H9 (cell line): Measurements from ENCODE around the gene KRTAP10-6. TPM values are rescaled to one million over a fixed set of nuclear protein-coding genes. Genes with fewer than 3 reads are reported as not detected.
"Not testable (repeated sequence)": the region's sequence is repeated elsewhere in the genome, so short reads cannot be mapped to it uniquely, and the experiment has no call there.

Source experiments
- DNase-seq: peaks from one replicate; pipeline ENCODE4 v3.0.0-alpha.2; 2017
- H2AFZ ChIP-seq: one replicate; pipeline ENCODE4 v1.6.1; 2013; ENCODE audit warnings: mild to moderate bottlenecking, low read length, control low read depth, moderate library complexity
- H2AK5ac ChIP-seq: 2 replicates; pipeline ENCODE4 v1.6.1; 2013; ENCODE audit warnings: low read length, control low read depth, mixed read lengths; ENCODE audit not compliant: insufficient read length
- H2BK120ac ChIP-seq: one replicate; pipeline ENCODE4 v1.6.1; 2013; ENCODE audit warnings: low read depth, mild to moderate bottlenecking, low read length, control low read depth, inconsistent platforms; ENCODE audit not compliant: poor library complexity, severe bottlenecking
- H2BK12ac ChIP-seq: 2 replicates; pipeline ENCODE4 v1.6.1; 2013; ENCODE audit warnings: low read length, control low read depth, mixed read lengths, low read depth; ENCODE audit not compliant: insufficient read length
- H2BK15ac ChIP-seq: 2 replicates; pipeline ENCODE4 v1.6.1; 2013; ENCODE audit warnings: low read depth, low read length, control low read depth
- H2BK20ac ChIP-seq: one replicate; pipeline ENCODE4 v1.6.1; 2013; ENCODE audit warnings: low read depth, mild to moderate bottlenecking, low read length, control low read depth, inconsistent platforms; ENCODE audit not compliant: poor library complexity, severe bottlenecking
- H2BK5ac ChIP-seq: 2 replicates; pipeline ENCODE4 v1.6.1; 2013; ENCODE audit warnings: low read length, control low read depth, mixed read lengths; ENCODE audit not compliant: insufficient read length
- H3K14ac ChIP-seq: 2 replicates; pipeline ENCODE4 v1.6.1; 2013; ENCODE audit warnings: low read length, control low read depth; ENCODE audit not compliant: insufficient read depth
- H3K18ac ChIP-seq: 2 replicates; pipeline ENCODE4 v1.6.1; 2013; ENCODE audit warnings: low read depth, mild to moderate bottlenecking, mixed read lengths, low read length, control low read depth; ENCODE audit not compliant: insufficient read length
- H3K23ac ChIP-seq: 2 replicates; pipeline ENCODE4 v1.6.1; 2013; ENCODE audit warnings: low read length, control low read depth, mixed read lengths, low read depth; ENCODE audit not compliant: insufficient read length
- H3K23me2 ChIP-seq: 2 replicates; pipeline ENCODE4 v1.6.1; 2013; ENCODE audit warnings: low read depth, mild to moderate bottlenecking, mixed read lengths, low read length, control low read depth; ENCODE audit not compliant: insufficient read length, poor library complexity, severe bottlenecking
- H3K27ac ChIP-seq: 2 replicates; pipeline ENCODE4 v1.5.1; 2013; ENCODE audit warnings: low read length, control low read depth, mixed read lengths, low read depth; ENCODE audit not compliant: insufficient read length
- H3K27me3 ChIP-seq: 2 replicates; pipeline ENCODE4 v1.6.1; 2013; ENCODE audit warnings: low read length, control low read depth, inconsistent platforms; ENCODE audit not compliant: insufficient read depth
- H3K4ac ChIP-seq: 2 replicates; pipeline ENCODE4 v1.6.1; 2013; ENCODE audit warnings: low read depth, mild to moderate bottlenecking, control low read depth, inconsistent platforms, low read length, moderate library complexity
- H3K4me1 ChIP-seq: 2 replicates; pipeline ENCODE4 v1.6.1; 2013; ENCODE audit warnings: low read length, control low read depth, inconsistent platforms; ENCODE audit not compliant: insufficient read depth
- H3K4me2 ChIP-seq: 2 replicates; pipeline ENCODE4 v1.6.1; 2013; ENCODE audit warnings: low read length, control low read depth, mixed read lengths; ENCODE audit not compliant: insufficient read length, insufficient read depth
- H3K56ac ChIP-seq: 2 replicates; pipeline ENCODE4 v1.6.1; 2013; ENCODE audit warnings: low read depth, mild to moderate bottlenecking, mixed read lengths, low read length, control low read depth; ENCODE audit not compliant: insufficient read length
- H3K79me1 ChIP-seq: 2 replicates; pipeline ENCODE4 v1.6.1; 2013; ENCODE audit warnings: low read depth, mild to moderate bottlenecking, moderate library complexity, low read length, control low read depth, inconsistent platforms; ENCODE audit not compliant: insufficient read depth, poor library complexity, severe bottlenecking
- H3K79me2 ChIP-seq: 2 replicates; pipeline ENCODE4 v1.6.1; 2013; ENCODE audit warnings: low read length, control low read depth, inconsistent platforms; ENCODE audit not compliant: insufficient read depth
- H3K9ac ChIP-seq: 2 replicates; pipeline ENCODE4 v1.6.1; 2013; ENCODE audit warnings: low read length, control low read depth, mixed read lengths; ENCODE audit not compliant: insufficient read length; ENCODE audit errors: extremely low read depth
- H3K9me3 ChIP-seq: one replicate; pipeline ENCODE4 v1.6.1; 2013; ENCODE audit warnings: low read depth, low read length, inconsistent platforms; ENCODE audit not compliant: control insufficient read depth
- H3T11ph ChIP-seq: one replicate; pipeline ENCODE4 v1.6.1; 2013; ENCODE audit warnings: mild to moderate bottlenecking, low read length, control low read depth, inconsistent platforms
- H4K20me1 ChIP-seq: one replicate; pipeline ENCODE4 v1.6.1; 2013; ENCODE audit not compliant: control insufficient read depth, insufficient read length, insufficient read depth
- H4K5ac ChIP-seq: 2 replicates; pipeline ENCODE4 v1.6.1; 2013; ENCODE audit warnings: low read depth, mild to moderate bottlenecking, mixed read lengths, low read length, control low read depth; ENCODE audit not compliant: insufficient read length
- H4K8ac ChIP-seq: replicated peaks from 2 replicates; pipeline ENCODE4 v1.6.1; 2013; ENCODE audit warnings: low read length, control low read depth, mixed read lengths, low read depth; ENCODE audit not compliant: insufficient read length
- H4K91ac ChIP-seq: 2 replicates; pipeline ENCODE4 v1.6.1; 2013; ENCODE audit warnings: low read depth, mild to moderate bottlenecking, moderate library complexity, mixed read lengths, low read length, control low read depth; ENCODE audit not compliant: insufficient read length
- H3K27ac Mint-ChIP-seq, 3 experiments: 2 replicates in 2 of 3; 3 replicates in 1 of 3; pipeline ENCODE4 v1.8.0; 2020 to 2021; ENCODE audit warnings: mixed read lengths in 3 of 3, mild to moderate bottlenecking in 1 of 3, moderate library complexity in 1 of 3
- H3K27me3 Mint-ChIP-seq: 2 replicates; pipeline ENCODE4 v1.8.0; 2021; ENCODE audit warnings: low read depth, mild to moderate bottlenecking, moderate library complexity, mixed read lengths
- H3K36me3 Mint-ChIP-seq, 3 experiments: 2 replicates in 2 of 3; 3 replicates in 1 of 3; pipeline ENCODE4 v1.8.0; 2020 to 2021; ENCODE audit warnings: low read depth in 3 of 3, mixed read lengths in 3 of 3; ENCODE audit not compliant: insufficient read depth in 1 of 3
- H3K4me1 Mint-ChIP-seq, 2 experiments: 2 replicates each; pipeline ENCODE4 v1.8.0; 2020; ENCODE audit warnings: mixed read lengths in 2 of 2
- H3K4me3 Mint-ChIP-seq, 2 experiments: 2 replicates in 1 of 2; 3 replicates in 1 of 2; pipeline ENCODE4 v1.8.0; 2020 to 2021; ENCODE audit warnings: mild to moderate bottlenecking in 2 of 2, mixed read lengths in 2 of 2, moderate library complexity in 1 of 2
- H3K9me3 Mint-ChIP-seq, 2 experiments: 2 replicates in 1 of 2; 3 replicates in 1 of 2; pipeline ENCODE4 v1.8.0; 2020; ENCODE audit warnings: mild to moderate bottlenecking in 2 of 2, mixed read lengths in 2 of 2, moderate library complexity in 1 of 2
- WGBS: extraction: QIAGEN DNeasy Blood & Tissue Kit; methylation state at CpG from one replicate; pipeline ENCODE4 v1.1.7; 2013; ENCODE audit warnings: missing lambda C conversion rate, low lambda C conversion rate, mixed read lengths; ENCODE audit not compliant: insufficient read length; ENCODE audit errors: extremely low coverage; 5-methylcytosine and 5-hydroxymethylcytosine counted together
- total RNA-seq: library from RNA; stranded (reverse); gene quantifications from 2 replicates; pipeline ENCODE4 v1.2.1, GENCODE V29; 2021
- TF ChIP-seq, protein P1 (sequence below): fragments of 200-600 bp; sonication (generic); conservative IDR thresholded peaks from 3 replicates; pipeline ENCODE4 v1.8.0; 2021; ENCODE audit warnings: antibody characterized with exemption, mild to moderate bottlenecking

Gene KRTAP10-6
- total RNA-seq, 1 experiment from 2014 or later = not detected

DNA sequence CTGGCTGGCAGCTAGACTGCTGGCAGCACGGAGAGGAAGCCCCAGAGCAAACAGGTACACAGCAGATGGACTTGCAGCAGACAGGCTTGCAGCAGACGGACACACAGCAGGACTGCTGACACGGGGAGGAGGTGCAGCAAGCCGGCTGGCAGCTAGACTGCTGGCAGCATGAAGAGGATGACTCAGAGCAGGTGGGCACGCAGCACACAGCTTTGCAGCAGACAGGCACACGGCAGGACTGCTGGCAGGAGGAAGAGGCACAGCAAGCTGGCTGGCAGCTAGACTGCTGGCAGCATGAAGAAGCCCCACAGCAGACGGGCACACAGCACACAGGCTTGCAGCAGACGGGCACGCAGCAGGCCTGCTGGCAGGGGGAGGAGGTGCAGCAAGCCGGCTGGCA, 41.5 kb downstream of the KRTAP10-6 start:
- H4K5ac ChIP-seq = no peak overlapping the region
- Mint-ChIP-seq H3K4me1 (peaks cover 42 to 54% of the 10 kb centered on the region in 2 experiments), H3K27me3 (peaks cover 3% of the 10 kb centered on the region), H3K36me3 (peaks cover 0 to 14% (median 9%) of the 10 kb centered on the region in 3 experiments; a peak in 3 of 7 replicates), H3K9me3 (peaks cover 7 to 11% of the 10 kb centered on the region in 2 experiments; a peak in 4 of 5 replicates), H3K4me3 (no peak overlapping the region; a peak in 1 of 5 replicates), H3K27ac (peak overlapping the region in 2 of 3 experiments; percentile 82 to 85; a peak in 6 of 7 replicates)
- H3K4me2 ChIP-seq = no peak overlapping the region
- no peak overlapping the region for H2BK5ac ChIP-seq
- no peak overlapping the region for H3T11ph ChIP-seq
- no peaks in the 10 kb centered on the region for H3K23me2 ChIP-seq
- H3K14ac ChIP-seq = no peak overlapping the region
- no peaks in the 10 kb centered on the region for H3K79me2 ChIP-seq
- H4K20me1 ChIP-seq = no peaks in the 10 kb centered on the region
- H3K9ac ChIP-seq = no peak overlapping the region
- no peak overlapping the region for H4K91ac ChIP-seq
- no peak overlapping the region for H3K56ac ChIP-seq
- TF ChIP-seq, protein P1, sequence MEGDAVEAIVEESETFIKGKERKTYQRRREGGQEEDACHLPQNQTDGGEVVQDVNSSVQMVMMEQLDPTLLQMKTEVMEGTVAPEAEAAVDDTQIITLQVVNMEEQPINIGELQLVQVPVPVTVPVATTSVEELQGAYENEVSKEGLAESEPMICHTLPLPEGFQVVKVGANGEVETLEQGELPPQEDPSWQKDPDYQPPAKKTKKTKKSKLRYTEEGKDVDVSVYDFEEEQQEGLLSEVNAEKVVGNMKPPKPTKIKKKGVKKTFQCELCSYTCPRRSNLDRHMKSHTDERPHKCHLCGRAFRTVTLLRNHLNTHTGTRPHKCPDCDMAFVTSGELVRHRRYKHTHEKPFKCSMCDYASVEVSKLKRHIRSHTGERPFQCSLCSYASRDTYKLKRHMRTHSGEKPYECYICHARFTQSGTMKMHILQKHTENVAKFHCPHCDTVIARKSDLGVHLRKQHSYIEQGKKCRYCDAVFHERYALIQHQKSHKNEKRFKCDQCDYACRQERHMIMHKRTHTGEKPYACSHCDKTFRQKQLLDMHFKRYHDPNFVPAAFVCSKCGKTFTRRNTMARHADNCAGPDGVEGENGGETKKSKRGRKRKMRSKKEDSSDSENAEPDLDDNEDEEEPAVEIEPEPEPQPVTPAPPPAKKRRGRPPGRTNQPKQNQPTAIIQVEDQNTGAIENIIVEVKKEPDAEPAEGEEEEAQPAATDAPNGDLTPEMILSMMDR = no peak
- no peak overlapping the region for H2BK20ac ChIP-seq
- H3K18ac ChIP-seq = no peak overlapping the region
- no peaks in the 10 kb centered on the region for H3K9me3 ChIP-seq
- no peak overlapping the region for H3K27ac ChIP-seq
- no peak overlapping the region for H2AK5ac ChIP-seq
- H3K4me1 ChIP-seq = peaks cover 6% of the 10 kb centered on the region; the same call in 1 of the 2 replicates
- no peak overlapping the region for H2BK120ac ChIP-seq
- no peaks in the 10 kb centered on the region for H3K27me3 ChIP-seq
- no peak overlapping the region for H2BK12ac ChIP-seq
- no peak overlapping the region for H3K23ac ChIP-seq
- DNase-seq = peak; percentile 25
- H4K8ac ChIP-seq = no peak overlapping the region
- no CpG with 5 or more reads among the region's 10 CpGs for WGBS
- no peak overlapping the region for H3K4ac ChIP-seq
- H2AFZ ChIP-seq = no peak overlapping the region
- H2BK15ac ChIP-seq = no peak overlapping the region
- no peaks in the 10 kb centered on the region for H3K79me1 ChIP-seq

DNA sequence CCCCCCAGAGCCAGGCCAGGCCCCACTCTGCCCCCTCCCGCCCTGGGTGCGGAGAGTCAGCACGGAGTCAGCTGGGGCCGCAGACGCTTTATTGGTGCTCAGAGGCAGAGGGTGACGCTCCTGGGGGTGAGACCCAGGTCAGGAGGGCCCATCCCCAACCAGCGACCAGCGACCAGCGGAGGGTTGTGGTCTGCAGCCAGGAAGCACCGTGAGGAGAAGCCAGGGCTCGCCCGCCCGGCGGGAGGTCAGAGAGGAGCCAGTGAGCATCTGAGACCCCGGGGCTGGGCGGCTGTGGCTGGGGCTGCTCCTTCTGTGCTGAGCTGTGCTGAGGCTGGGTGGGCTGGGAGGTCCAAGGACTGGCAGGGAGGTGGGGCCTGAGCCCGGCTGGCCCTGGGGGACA, 42.0 kb downstream of the KRTAP10-6 start:
- not testable (repeated sequence) for H2BK12ac ChIP-seq, H2AFZ ChIP-seq, H3T11ph ChIP-seq, H3K23ac ChIP-seq, H3K14ac ChIP-seq, H4K20me1 ChIP-seq, H4K8ac ChIP-seq, H2BK120ac ChIP-seq, H2AK5ac ChIP-seq, H3K9ac ChIP-seq, H2BK5ac ChIP-seq, H4K91ac ChIP-seq, H3K4me3 Mint-ChIP-seq, H3K4ac ChIP-seq, H3K79me1 ChIP-seq, H3K27me3 Mint-ChIP-seq, H3K79me2 ChIP-seq, H2BK15ac ChIP-seq, H3K4me2 ChIP-seq, H3K23me2 ChIP-seq, H3K18ac ChIP-seq, H2BK20ac ChIP-seq, H3K56ac ChIP-seq, H3K27ac ChIP-seq, H3K9me3 ChIP-seq, H4K5ac ChIP-seq, H3K27me3 ChIP-seq, H3K4me1 ChIP-seq
- Mint-ChIP-seq H3K27ac (peak overlapping the region in 1 of 3 experiments; percentile 82; a peak in 1 of 7 replicates), H3K36me3 (peaks cover 0 to 18% (median 9%) of the 10 kb centered on the region in 3 experiments; a peak in 3 of 7 replicates), H3K9me3 (peaks cover 10 to 16% of the 10 kb centered on the region in 2 experiments; a peak in 4 of 5 replicates), H3K4me1 (peaks cover 42 to 54% of the 10 kb centered on the region in 2 experiments)
- WGBS = no CpG with 5 or more reads among the region's 17 CpGs
- peak; percentile 36 for DNase-seq
